Body of pancreas (tissue), 4 donors: Measurements from ENCODE around the gene C11orf86. TPM values are rescaled to one million over a fixed set of nuclear protein-coding genes. Genes with fewer than 3 reads are reported as not detected.

Experiments
- ATAC-seq: fragments of 150-250 bp; one replicate; pipeline ENCODE4 v1.9.1; 2016
- DNase-seq, 4 donors: peaks; one replicate each; pipeline ENCODE4 v3.0.0-alpha.2; 2019
- H3K27ac ChIP-seq, 4 donors: fragments of 200-600 bp; sonication (generic); 1 replicate in 3 of 4; 2 replicates in 1 of 4; pipeline versions ENCODE4 v1.5.1 to v1.6.1; 2016 to 2019; ENCODE audit warnings: mild to moderate bottlenecking in 1 of 4, mixed read lengths in 1 of 4, moderate library complexity in 1 of 4
- H3K27me3 ChIP-seq, 2 donors: fragments of 200-600 bp; sonication (generic); one replicate each; pipeline ENCODE4 v1.6.0; 2016; ENCODE audit warnings: mild to moderate bottlenecking in 1 of 2
- H3K36me3 ChIP-seq, 2 donors: fragments of 200-600 bp; sonication (generic); replicated peaks in 1 of 2; 2 replicates each; pipeline ENCODE4 v1.5.1; 2016; ENCODE audit warnings: low read depth in 2 of 2; ENCODE audit not compliant: insufficient read depth in 1 of 2
- H3K4me1 ChIP-seq: fragments of 200-600 bp; sonication (generic); one replicate; pipeline ENCODE4 v1.6.0; 2016
- H3K4me3 ChIP-seq, 2 donors: fragments of 200-600 bp; sonication (generic); 1 replicate in 1 of 2; 2 replicates in 1 of 2; pipeline ENCODE4 v1.5.1; 2016 to 2019
- H3K9me3 ChIP-seq, 3 donors: fragments of 200-600 bp; sonication (generic); 1 replicate in 2 of 3; 2 replicates in 1 of 3; pipeline ENCODE4 v1.5.1; 2016
- POLR2A ChIP-seq, 3 donors: fragments of 450-650 bp; IDR thresholded peaks; one replicate each; pipeline ENCODE4 v1.6.1; 2016; ENCODE audit warnings: antibody characterized with exemption in 3 of 3, mild to moderate bottlenecking in 2 of 3
- WGBS, 2 donors: methylation state at CpG; one replicate each; pipeline ENCODE4 v1.1.5; 2017; 5-methylcytosine and 5-hydroxymethylcytosine counted together
- intact Hi-C: fragments of 100-400 bp; cut with DNase I; formaldehyde crosslinking; loops from one replicate; pipeline ENCODE4 v1.15.1; 2023
- total RNA-seq, 2 donors: library from RNA; depleted of rRNA; stranded (reverse); fragments of >200 nt; gene quantifications; one replicate each; pipeline ENCODE4 v1.1.0, GENCODE V29; 2016
- TF ChIP-seq, protein P1 (sequence below), 7 experiments: fragments of 450-650 bp in 4 of 7; fragments of 200-600 bp in 3 of 7; sonication (generic) in 3 of 7; IDR thresholded peaks; one replicate each; pipeline ENCODE4 v1.5.1; 2016 to 2019; ENCODE audit warnings: antibody characterized with exemption in 7 of 7

The C11orf86 gene
- total RNA-seq, 2 donors from 2014 or later: not detected

- H3K27me3 ChIP-seq: no peaks in the 10 kb centered on the region
- no peak overlapping the region for H3K27ac ChIP-seq
- no peaks in the 10 kb centered on the region for H3K36me3 ChIP-seq
- ATAC-seq: no peak
- DNase-seq: no peak
- no peaks in the 10 kb centered on the region for H3K4me1 ChIP-seq
- H3K9me3 ChIP-seq: peaks cover 0 to 3% (median 0%) of the 10 kb centered on the region in 3 donors
- 68 to 72% methylated on average over 5 to 11 of the region's 11 CpGs for WGBS, 2 donors
- intact Hi-C loops: no loop called here
- TF ChIP-seq, protein P1, sequence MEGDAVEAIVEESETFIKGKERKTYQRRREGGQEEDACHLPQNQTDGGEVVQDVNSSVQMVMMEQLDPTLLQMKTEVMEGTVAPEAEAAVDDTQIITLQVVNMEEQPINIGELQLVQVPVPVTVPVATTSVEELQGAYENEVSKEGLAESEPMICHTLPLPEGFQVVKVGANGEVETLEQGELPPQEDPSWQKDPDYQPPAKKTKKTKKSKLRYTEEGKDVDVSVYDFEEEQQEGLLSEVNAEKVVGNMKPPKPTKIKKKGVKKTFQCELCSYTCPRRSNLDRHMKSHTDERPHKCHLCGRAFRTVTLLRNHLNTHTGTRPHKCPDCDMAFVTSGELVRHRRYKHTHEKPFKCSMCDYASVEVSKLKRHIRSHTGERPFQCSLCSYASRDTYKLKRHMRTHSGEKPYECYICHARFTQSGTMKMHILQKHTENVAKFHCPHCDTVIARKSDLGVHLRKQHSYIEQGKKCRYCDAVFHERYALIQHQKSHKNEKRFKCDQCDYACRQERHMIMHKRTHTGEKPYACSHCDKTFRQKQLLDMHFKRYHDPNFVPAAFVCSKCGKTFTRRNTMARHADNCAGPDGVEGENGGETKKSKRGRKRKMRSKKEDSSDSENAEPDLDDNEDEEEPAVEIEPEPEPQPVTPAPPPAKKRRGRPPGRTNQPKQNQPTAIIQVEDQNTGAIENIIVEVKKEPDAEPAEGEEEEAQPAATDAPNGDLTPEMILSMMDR (IDR thresholded peaks at IDR 0.05): no peak
- no peak for TF ChIP-seq POLR2A (IDR thresholded peaks at IDR 0.05)
- no peak overlapping the region for H3K4me3 ChIP-seq
Observed at GRCh38 chr11:66975405-66976027, 412 bp downstream of the C11orf86 start.

- H3K4me3 ChIP-seq: no peak overlapping the region
- H3K4me1 ChIP-seq: no peaks in the 10 kb centered on the region
- no peaks in the 10 kb centered on the region for H3K27me3 ChIP-seq
- TF ChIP-seq, protein P1 (IDR thresholded peaks at IDR 0.05): peak in 4 of 7 experiments; percentile 17 to 35 (median 21)
- no peak for TF ChIP-seq POLR2A (IDR thresholded peaks at IDR 0.05)
- no peak overlapping the region for H3K27ac ChIP-seq
- peaks cover 0 to 3% (median 0%) of the 10 kb centered on the region in 3 donors for H3K9me3 ChIP-seq
- intact Hi-C loops: no loop called here
- H3K36me3 ChIP-seq: no peaks in the 10 kb centered on the region
- 0 to 58% methylated on average over 1 to 9 of the region's 9 CpGs for WGBS, 2 donors
- DNase-seq: no peak
- ATAC-seq: no peak
Observed at GRCh38 chr11:66976028-66976467, 944 bp downstream of the C11orf86 start.

DNA sequence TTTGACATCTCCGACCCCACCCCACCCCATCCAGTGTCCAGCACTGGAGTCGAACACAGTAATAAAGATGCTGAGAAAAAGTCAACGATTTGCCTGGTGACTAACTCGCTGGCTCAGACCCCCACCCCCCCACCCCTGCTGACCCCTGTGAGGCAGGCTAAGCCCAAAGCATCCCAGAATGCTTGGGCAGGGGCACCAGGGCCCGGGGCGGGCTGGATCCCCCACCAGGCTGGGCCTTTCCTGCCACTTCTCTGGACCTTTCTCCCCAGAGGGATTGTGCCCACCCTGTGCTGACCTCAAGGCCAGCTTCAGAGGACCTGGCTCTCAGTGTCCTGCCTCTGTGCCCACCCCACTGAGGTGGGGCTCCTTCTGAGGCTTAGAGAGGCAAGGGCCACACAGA, 1.8 kb downstream of the C11orf86 start:
- no peak for TF ChIP-seq POLR2A (IDR thresholded peaks at IDR 0.05)
- TF ChIP-seq, protein P1 (IDR thresholded peaks at IDR 0.05): no peak
- DNase-seq: no peak
- intact Hi-C loops: no loop called here

GRCh38 chr11:66978229-66978628, 3.1 kb downstream of the C11orf86 start:
- Histone ChIP-seq H3K4me3 (no peak overlapping the region), H3K4me1 (peaks cover 4% of the 10 kb centered on the region), H3K27ac (no peak overlapping the region), H3K36me3 (no peaks in the 10 kb centered on the region), H3K9me3 (peaks cover 0 to 3% (median 0%) of the 10 kb centered on the region in 3 donors), H3K27me3 (no peaks in the 10 kb centered on the region)
- DNase-seq (no peak), ATAC-seq (no peak)
- intact Hi-C loops: no loop called here
- 83 to 97% methylated on average over 1 to 2 of the region's 2 CpGs for WGBS, 2 donors
- TF ChIP-seq, protein P1 (IDR thresholded peaks at IDR 0.05): no peak
- TF ChIP-seq POLR2A (IDR thresholded peaks at IDR 0.05): no peak

More for the DNA sequence above, 1.8 kb downstream of the C11orf86 start:
- Histone ChIP-seq H3K9me3 (peaks cover 0 to 3% (median 0%) of the 10 kb centered on the region in 3 donors), H3K36me3 (no peaks in the 10 kb centered on the region), H3K27ac (no peak overlapping the region), H3K27me3 (no peaks in the 10 kb centered on the region), H3K4me1 (peaks cover 1% of the 10 kb centered on the region), H3K4me3 (no peak overlapping the region)
- WGBS, 2 donors: 83 to 88% methylated on average over 6 of the region's 6 CpGs
- no peak for ATAC-seq

GRCh38 chr11:66978717-66979116, 3.6 kb downstream of the C11orf86 start:
- no peak overlapping the region for H3K27ac ChIP-seq
- 95 to 98% methylated on average over 5 to 6 of the region's 6 CpGs for WGBS, 2 donors

More at GRCh38 chr11:66978717-66979116, 3.6 kb downstream of the C11orf86 start:
- H3K9me3 ChIP-seq: peaks cover 0 to 3% (median 0%) of the 10 kb centered on the region in 3 donors
- DNase-seq (no peak), ATAC-seq (no peak)
- H3K4me1 ChIP-seq: peaks cover 4% of the 10 kb centered on the region
- H3K36me3 ChIP-seq: no peaks in the 10 kb centered on the region
- intact Hi-C loops: no loop called here
- H3K4me3 ChIP-seq: no peak overlapping the region
- H3K27me3 ChIP-seq: no peaks in the 10 kb centered on the region
- TF ChIP-seq, protein P1 (IDR thresholded peaks at IDR 0.05): no peak
- no peak for TF ChIP-seq POLR2A (IDR thresholded peaks at IDR 0.05)
